ENCODE measurements around the gene B3GAT1. TPM values are rescaled to one million over a fixed set of nuclear protein-coding genes. Genes with fewer than 3 reads are reported as not detected.

B3GAT1 gene
- total RNA-seq, 1 experiment from 2014 or later, result not detected

DNA sequence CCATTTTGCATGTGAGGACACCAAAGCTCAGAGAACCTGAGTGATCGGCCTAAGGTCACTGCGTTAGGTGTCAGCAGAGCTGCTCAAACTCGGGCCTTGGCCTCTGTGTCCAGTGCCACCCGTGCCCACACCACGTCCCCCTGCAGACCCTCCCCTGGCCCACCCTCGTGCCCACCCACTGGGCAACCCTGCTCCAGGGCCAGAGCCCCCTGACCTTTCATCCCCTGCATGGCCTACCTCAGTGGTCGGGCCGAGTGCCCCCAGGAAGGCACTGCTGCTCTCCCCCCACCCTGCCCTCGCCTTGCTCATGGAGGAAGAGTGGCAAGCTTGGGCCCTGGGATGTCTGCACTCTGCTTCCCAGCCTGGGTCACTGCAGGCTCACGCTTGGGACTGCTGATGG lies 17.7 kb downstream of the B3GAT1 start (continued):
- TF ChIP-seq, protein P1, sequence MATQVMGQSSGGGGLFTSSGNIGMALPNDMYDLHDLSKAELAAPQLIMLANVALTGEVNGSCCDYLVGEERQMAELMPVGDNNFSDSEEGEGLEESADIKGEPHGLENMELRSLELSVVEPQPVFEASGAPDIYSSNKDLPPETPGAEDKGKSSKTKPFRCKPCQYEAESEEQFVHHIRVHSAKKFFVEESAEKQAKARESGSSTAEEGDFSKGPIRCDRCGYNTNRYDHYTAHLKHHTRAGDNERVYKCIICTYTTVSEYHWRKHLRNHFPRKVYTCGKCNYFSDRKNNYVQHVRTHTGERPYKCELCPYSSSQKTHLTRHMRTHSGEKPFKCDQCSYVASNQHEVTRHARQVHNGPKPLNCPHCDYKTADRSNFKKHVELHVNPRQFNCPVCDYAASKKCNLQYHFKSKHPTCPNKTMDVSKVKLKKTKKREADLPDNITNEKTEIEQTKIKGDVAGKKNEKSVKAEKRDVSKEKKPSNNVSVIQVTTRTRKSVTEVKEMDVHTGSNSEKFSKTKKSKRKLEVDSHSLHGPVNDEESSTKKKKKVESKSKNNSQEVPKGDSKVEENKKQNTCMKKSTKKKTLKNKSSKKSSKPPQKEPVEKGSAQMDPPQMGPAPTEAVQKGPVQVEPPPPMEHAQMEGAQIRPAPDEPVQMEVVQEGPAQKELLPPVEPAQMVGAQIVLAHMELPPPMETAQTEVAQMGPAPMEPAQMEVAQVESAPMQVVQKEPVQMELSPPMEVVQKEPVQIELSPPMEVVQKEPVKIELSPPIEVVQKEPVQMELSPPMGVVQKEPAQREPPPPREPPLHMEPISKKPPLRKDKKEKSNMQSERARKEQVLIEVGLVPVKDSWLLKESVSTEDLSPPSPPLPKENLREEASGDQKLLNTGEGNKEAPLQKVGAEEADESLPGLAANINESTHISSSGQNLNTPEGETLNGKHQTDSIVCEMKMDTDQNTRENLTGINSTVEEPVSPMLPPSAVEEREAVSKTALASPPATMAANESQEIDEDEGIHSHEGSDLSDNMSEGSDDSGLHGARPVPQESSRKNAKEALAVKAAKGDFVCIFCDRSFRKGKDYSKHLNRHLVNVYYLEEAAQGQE (IDR thresholded peaks at IDR 0.05; ENCODE audit: low read depth), result no peak
- TF ChIP-seq RAD21 (IDR thresholded peaks at IDR 0.05; ENCODE audit: low read depth), result no peak
- no peak for TF ChIP-seq POLR2AphosphoS5 (IDR thresholded peaks at IDR 0.05; ENCODE audit: low read depth, low read length)

DNA sequence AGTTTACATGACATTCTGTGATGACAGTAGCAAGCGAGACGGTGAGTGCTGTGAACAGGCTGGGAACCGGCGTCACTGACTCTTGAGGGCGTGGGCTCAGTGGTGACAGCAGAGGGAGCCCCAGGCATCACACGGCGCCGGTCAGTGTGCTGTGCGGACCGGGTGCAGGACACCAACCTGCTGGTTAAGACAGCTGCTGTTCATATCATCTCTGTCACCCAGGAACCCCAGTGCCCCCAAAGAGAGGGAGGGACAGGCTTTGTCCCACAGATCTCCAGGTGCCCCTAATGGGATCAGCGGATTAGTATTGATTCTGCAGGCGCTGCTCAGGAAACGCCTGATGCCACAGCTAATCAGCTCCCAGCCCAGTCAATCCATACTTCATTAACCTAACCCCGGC lies 18.4 kb downstream of the B3GAT1 start:
- ChIA-PET RAD21 (ENCODE audit: low non-redundant PET in 1 of 2, low total read pairs in 2 of 2, uncharacterized antibody in 2 of 2, unreplicated experiment in 2 of 2) (no interaction called here), CTCF (no interaction called here), POLR2A (no interaction called here)
- intact Hi-C loops (cut with micrococcal nuclease), result no loop called here
- Histone ChIP-seq H3K9ac (ENCODE audit: low read length) (no peak overlapping the region), H2AFZ (ENCODE audit: low read depth, low read length, poor library complexity, severe bottlenecking) (no peak overlapping the region), H3K9me3 (ENCODE audit: control insufficient read depth in 1 of 2, insufficient read depth in 1 of 2, low read depth in 1 of 2, low read length in 2 of 2) (no peaks in the 10 kb centered on the region), H3K4me2 (ENCODE audit: low read length) (no peak overlapping the region), H3K27me3 (ENCODE audit: insufficient read depth, low read length) (no peaks in the 10 kb centered on the region), H3K36me3 (ENCODE audit: control insufficient read depth in 1 of 2, insufficient read depth in 2 of 2, low read length in 2 of 2) (no peaks in the 10 kb centered on the region), H3K9me2 (ENCODE audit: insufficient read depth) (no peaks in the 10 kb centered on the region), H4K20me1 (ENCODE audit: insufficient read depth) (no peaks in the 10 kb centered on the region), H3K27ac (ENCODE audit: low read depth, low read length) (no peak overlapping the region), H3K4me1 (ENCODE audit: control insufficient read depth in 1 of 2, insufficient read depth in 2 of 2, low read length in 2 of 2) (no peaks in the 10 kb centered on the region), H3K79me2 (ENCODE audit: insufficient read depth, low read length) (no peaks in the 10 kb centered on the region), H3K4me3 (replicated peaks in 1 of 2; ENCODE audit: low read depth in 1 of 2, low read length in 2 of 2) (no peak overlapping the region)
- peak; percentile 94 for ATAC-seq
- TF ChIP-seq RAD21 (IDR thresholded peaks at IDR 0.05; ENCODE audit: low read depth) (peak; percentile 59), POLR2A (IDR thresholded peaks at IDR 0.05; ENCODE audit: borderline replicate concordance, extremely low read depth, insufficient read depth, insufficient read length) (no peak), CEBPB (IDR thresholded peaks at IDR 0.05; ENCODE audit: low read depth) (no peak), EZH2 (IDR thresholded peaks at IDR 0.05) (no peak), EGR1 (IDR thresholded peaks at IDR 0.05; ENCODE audit: low read depth) (no peak), JUND (IDR thresholded peaks at IDR 0.05) (no peak), TCF7L2 (IDR thresholded peaks at IDR 0.05; ENCODE audit: borderline replicate concordance, extremely low read depth, insufficient read depth, insufficient read length) (peak; percentile 24), SIN3A (IDR thresholded peaks at IDR 0.05; ENCODE audit: low read depth) (no peak)
- TF ChIP-seq, protein P2, sequence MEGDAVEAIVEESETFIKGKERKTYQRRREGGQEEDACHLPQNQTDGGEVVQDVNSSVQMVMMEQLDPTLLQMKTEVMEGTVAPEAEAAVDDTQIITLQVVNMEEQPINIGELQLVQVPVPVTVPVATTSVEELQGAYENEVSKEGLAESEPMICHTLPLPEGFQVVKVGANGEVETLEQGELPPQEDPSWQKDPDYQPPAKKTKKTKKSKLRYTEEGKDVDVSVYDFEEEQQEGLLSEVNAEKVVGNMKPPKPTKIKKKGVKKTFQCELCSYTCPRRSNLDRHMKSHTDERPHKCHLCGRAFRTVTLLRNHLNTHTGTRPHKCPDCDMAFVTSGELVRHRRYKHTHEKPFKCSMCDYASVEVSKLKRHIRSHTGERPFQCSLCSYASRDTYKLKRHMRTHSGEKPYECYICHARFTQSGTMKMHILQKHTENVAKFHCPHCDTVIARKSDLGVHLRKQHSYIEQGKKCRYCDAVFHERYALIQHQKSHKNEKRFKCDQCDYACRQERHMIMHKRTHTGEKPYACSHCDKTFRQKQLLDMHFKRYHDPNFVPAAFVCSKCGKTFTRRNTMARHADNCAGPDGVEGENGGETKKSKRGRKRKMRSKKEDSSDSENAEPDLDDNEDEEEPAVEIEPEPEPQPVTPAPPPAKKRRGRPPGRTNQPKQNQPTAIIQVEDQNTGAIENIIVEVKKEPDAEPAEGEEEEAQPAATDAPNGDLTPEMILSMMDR (IDR thresholded peaks at IDR 0.05 in 2 of 3, conservative IDR thresholded peaks at IDR 0.05 in 1 of 3; ENCODE audit: borderline replicate concordance in 1 of 3, insufficient read depth in 1 of 3, low read depth in 2 of 3, low read length in 2 of 3), result peak; percentile 33 to 38 (median 36); a peak in 5 of 6 replicates
- no TSS peak for BruUV-seq (replicated peaks)
- DNase-seq (ENCODE audit: low read depth, low spot score), result peak; percentile 2

All from HCT116 (cell line).